MM.1S (cell line): Measurements from ENCODE around the gene INTS7.

ENCODE experiments used
- CTCF ChIP-seq: fragments of 300-600 bp; sonication (generic); IDR thresholded peaks from 2 replicates; pipeline ENCODE4 v1.5.1; 2016; ENCODE audit warnings: antibody characterized with exemption, low read length, mixed read lengths
- EZH2 ChIP-seq: fragments of 300-600 bp; sonication (generic); optimal IDR thresholded peaks from 2 replicates; pipeline ENCODE3; 2017; ENCODE audit warnings: low read depth, mild to moderate bottlenecking, antibody characterized with exemption, low read length, mixed read lengths
- EZH2phosphoT487 ChIP-seq: fragments of 300-600 bp; sonication (generic); IDR thresholded peaks from 2 replicates; pipeline ENCODE4 v1.6.1; 2018; ENCODE audit warnings: antibody characterized with exemption, low read length

- TF ChIP-seq CTCF, result no peak
- no peak for TF ChIP-seq EZH2phosphoT487
- no peak for TF ChIP-seq EZH2
These were observed 30.3 kb downstream of the INTS7 start for GRCh38 chr1:212004895-212005608.
